ENCODE data around the gene FRMPD2.

GRCh38 chr10:48254750-48255512 lies 19.6 kb downstream of the FRMPD2 start:
- no peak for TF ChIP-seq CTCF (IDR thresholded peaks at IDR 0.05; ENCODE audit: low read depth, low read length, poor library complexity, severe bottlenecking)
- TF ChIP-seq EZH2phosphoT487 (IDR thresholded peaks at IDR 0.05; ENCODE audit: borderline replicate concordance, low read length) = no peak

Data from DOHH2 (cell line).